Neural cell (in vitro differentiated cells): ENCODE measurements around the gene RPL35A. TPM values are rescaled to one million over a fixed set of nuclear protein-coding genes. Genes with fewer than 3 reads are reported as not detected.

Experiments used
- H2AFZ ChIP-seq: fragments of 200-600, 300-800 bp; sonication (generic), shearing (Covaris generic); 2 replicates; pipeline ENCODE4 v1.6.0; 2014; ENCODE audit warnings: low read depth, mild to moderate bottlenecking, antibody characterized with exemption, low read length, moderate library complexity
- H3F3A ChIP-seq: fragments of 200-600 bp; shearing (Covaris generic); 2 replicates; pipeline ENCODE4 v1.6.1; 2016; ENCODE audit warnings: mild to moderate bottlenecking, moderate library complexity, mixed read lengths, antibody characterized with exemption, low read length; ENCODE audit not compliant: insufficient read depth, poor library complexity, severe bottlenecking
- H3K27ac ChIP-seq: fragments of 200-600, 300-800 bp; sonication (generic), shearing (Covaris generic); 2 replicates; pipeline ENCODE4 v1.5.1; 2014; ENCODE audit warnings: mild to moderate bottlenecking, low read length, moderate library complexity
- H3K27me3 ChIP-seq: fragments of 300-800, 200-600 bp; sonication (generic), shearing (Covaris generic); 2 replicates; pipeline ENCODE4 v1.6.0; 2014; ENCODE audit warnings: mild to moderate bottlenecking, low read depth, low read length, moderate library complexity; ENCODE audit not compliant: insufficient read depth
- H3K36me3 ChIP-seq: fragments of 300-800, 200-600 bp; sonication (generic), shearing (Covaris generic); 2 replicates; pipeline ENCODE4 v1.5.1; 2014; ENCODE audit warnings: mild to moderate bottlenecking, antibody characterized with exemption, low read length, moderate library complexity; ENCODE audit not compliant: insufficient read depth
- H3K4me2 ChIP-seq: fragments of 300-800, 200-600 bp; sonication (generic), shearing (Covaris generic); 2 replicates; pipeline ENCODE4 v1.6.0; 2014; ENCODE audit warnings: mild to moderate bottlenecking, low read length
- H3K4me3 ChIP-seq: fragments of 300-800, 200-600 bp; sonication (generic), shearing (Covaris generic); 2 replicates; pipeline ENCODE4 v1.5.1; 2014; ENCODE audit warnings: mild to moderate bottlenecking, low read length, moderate library complexity
- H3K79me2 ChIP-seq: fragments of 200-600 bp; shearing (Covaris generic); replicated peaks from 2 replicates; pipeline ENCODE4 v1.6.0; 2014; ENCODE audit warnings: mild to moderate bottlenecking, low read length, moderate library complexity; ENCODE audit not compliant: insufficient read depth
- H3K9ac ChIP-seq: fragments of 300-800, 200-600 bp; sonication (generic), shearing (Covaris generic); 2 replicates; pipeline ENCODE4 v1.6.1; 2016; ENCODE audit warnings: mild to moderate bottlenecking, low read length, mixed read lengths
- H3K9me2 ChIP-seq: fragments of 200-600 bp; shearing (Covaris generic); 2 replicates; pipeline ENCODE4 v1.6.1; 2016; ENCODE audit warnings: mild to moderate bottlenecking, low read length, mixed read lengths; ENCODE audit not compliant: insufficient read depth
- H3K9me3 ChIP-seq: fragments of 200-600, 300-800 bp; sonication (generic), shearing (Covaris generic); 2 replicates; pipeline ENCODE4 v1.6.1; 2016; ENCODE audit warnings: mild to moderate bottlenecking, mixed run types, low read length, moderate library complexity, mixed read lengths
- H4K20me1 ChIP-seq: fragments of 200-600 bp; shearing (Covaris generic); 2 replicates; pipeline ENCODE4 v1.6.1; 2016; ENCODE audit warnings: mild to moderate bottlenecking, mixed run types; ENCODE audit not compliant: insufficient read depth
- CTCF ChIP-seq: fragments of 450-650 bp; IDR thresholded peaks from 2 replicates; pipeline ENCODE4 v1.5.1; 2014; ENCODE audit warnings: antibody characterized with exemption, mild to moderate bottlenecking, moderate library complexity; ENCODE audit not compliant: poor library complexity, severe bottlenecking
- EP300 ChIP-seq: fragments of 450-650 bp; conservative IDR thresholded peaks from 2 replicates; pipeline ENCODE4 v1.6.1; 2014; ENCODE audit warnings: antibody characterized with exemption, mild to moderate bottlenecking, moderate library complexity; ENCODE audit not compliant: poor library complexity, severe bottlenecking
- EZH2 ChIP-seq: fragments of 200-600, 300-800 bp; shearing (Covaris generic), sonication (generic); IDR thresholded peaks from 2 replicates; pipeline ENCODE4 v1.6.1; 2014; ENCODE audit warnings: antibody characterized with exemption, low read length, borderline replicate concordance, mild to moderate bottlenecking; ENCODE audit not compliant: insufficient read depth, poor library complexity, severe bottlenecking
- MXI1 ChIP-seq: fragments of 450-650 bp; conservative IDR thresholded peaks from 2 replicates; pipeline ENCODE4 v1.6.1; 2014; ENCODE audit warnings: antibody characterized with exemption, mild to moderate bottlenecking; ENCODE audit not compliant: poor library complexity, severe bottlenecking
- POLR2AphosphoS5 ChIP-seq: IDR thresholded peaks from 2 replicates; pipeline ENCODE4 v1.6.1; 2012
- RAD21 ChIP-seq: fragments of 450-650 bp; conservative IDR thresholded peaks from 2 replicates; pipeline ENCODE4 v1.6.1; 2014; ENCODE audit warnings: antibody characterized with exemption, mild to moderate bottlenecking, moderate library complexity
- REST ChIP-seq: IDR thresholded peaks from 2 replicates; pipeline ENCODE4 v1.6.1; 2012; ENCODE audit warnings: borderline replicate concordance
- SMC3 ChIP-seq: fragments of 450-650 bp; conservative IDR thresholded peaks from 2 replicates; pipeline ENCODE4 v1.6.1; 2014; ENCODE audit warnings: antibody characterized with exemption, mild to moderate bottlenecking, moderate library complexity; ENCODE audit not compliant: poor library complexity
- TAF1 ChIP-seq: IDR thresholded peaks from 2 replicates; pipeline ENCODE4 v1.6.1; 2012; ENCODE audit warnings: low read depth
- polyA plus RNA-seq: library from polyadenylated mRNA; depleted of rRNA; stranded (reverse); fragments of >200 nt; gene quantifications from 2 replicates; pipeline ENCODE4 v1.2.3, GENCODE V29; 2014

RPL35A gene
- polyA plus RNA-seq, 1 donor from 2014 or later, result 1,553 TPM

- no peak for TF ChIP-seq EZH2
- TF ChIP-seq RAD21, result no peak
These were observed 24.0 kb downstream of the RPL35A start (continued) for GRCh38 chr3:197974016-197974415.

GRCh38 chr3:197975311-197975710 is 25.3 kb downstream of the RPL35A start:
- no peaks in the 10 kb centered on the region for H3K9me3 ChIP-seq
- no peaks in the 10 kb centered on the region for H3K79me2 ChIP-seq
- H3K9me2 ChIP-seq, result no peaks in the 10 kb centered on the region
- H3K4me2 ChIP-seq, result no peak overlapping the region
- H3K9ac ChIP-seq, result no peak overlapping the region
- TF ChIP-seq TAF1 (no peak), POLR2AphosphoS5 (no peak), RAD21 (no peak), REST (no peak), SMC3 (no peak), CTCF (no peak), EP300 (no peak), MXI1 (no peak), EZH2 (no peak)
- no peaks in the 10 kb centered on the region for H3K27me3 ChIP-seq
- H3K4me3 ChIP-seq, result no peak overlapping the region
- H3K27ac ChIP-seq, result no peak overlapping the region
- H3F3A ChIP-seq, result no peaks in the 10 kb centered on the region
- H2AFZ ChIP-seq, result no peak overlapping the region
- H3K36me3 ChIP-seq, result no peaks in the 10 kb centered on the region
- no peaks in the 10 kb centered on the region for H4K20me1 ChIP-seq

GRCh38 chr3:197983076-197983475 is 33.1 kb downstream of the RPL35A start:
- no peaks in the 10 kb centered on the region for H3F3A ChIP-seq
- TF ChIP-seq CTCF, result no peak
- TF ChIP-seq TAF1, result no peak
- TF ChIP-seq POLR2AphosphoS5, result no peak
- TF ChIP-seq RAD21, result no peak
- TF ChIP-seq REST, result no peak
- TF ChIP-seq EZH2, result no peak
- TF ChIP-seq SMC3, result no peak
- H3K79me2 ChIP-seq, result no peaks in the 10 kb centered on the region
- no peak overlapping the region for H3K9ac ChIP-seq
- no peaks in the 10 kb centered on the region for H3K9me3 ChIP-seq
- no peaks in the 10 kb centered on the region for H3K9me2 ChIP-seq
- no peaks in the 10 kb centered on the region for H3K27me3 ChIP-seq
- no peaks in the 10 kb centered on the region for H4K20me1 ChIP-seq
- no peaks in the 10 kb centered on the region for H3K36me3 ChIP-seq
- no peak overlapping the region for H3K4me2 ChIP-seq
- H3K27ac ChIP-seq, result no peak overlapping the region
- no peak overlapping the region for H3K4me3 ChIP-seq
- no peak overlapping the region for H2AFZ ChIP-seq
